PC-9 (cell line): Measurements from ENCODE around the gene USHBP1.
"Not testable (repeated sequence)": the region's sequence is repeated elsewhere in the genome, so short reads cannot be mapped to it uniquely, and the experiment has no call there.

Experiments
- CTCF ChIP-seq: fragments of 200-600 bp; sonication (generic); conservative IDR thresholded peaks from 2 replicates; pipeline ENCODE4 v1.6.1; 2017; ENCODE audit warnings: mixed run types, antibody characterized with exemption, mild to moderate bottlenecking, moderate library complexity
- EZH2 ChIP-seq: fragments of 200-600 bp; sonication (generic); IDR thresholded peaks from 2 replicates; pipeline ENCODE4 v1.8.0; 2017; ENCODE audit warnings: antibody characterized with exemption, low read depth

DNA sequence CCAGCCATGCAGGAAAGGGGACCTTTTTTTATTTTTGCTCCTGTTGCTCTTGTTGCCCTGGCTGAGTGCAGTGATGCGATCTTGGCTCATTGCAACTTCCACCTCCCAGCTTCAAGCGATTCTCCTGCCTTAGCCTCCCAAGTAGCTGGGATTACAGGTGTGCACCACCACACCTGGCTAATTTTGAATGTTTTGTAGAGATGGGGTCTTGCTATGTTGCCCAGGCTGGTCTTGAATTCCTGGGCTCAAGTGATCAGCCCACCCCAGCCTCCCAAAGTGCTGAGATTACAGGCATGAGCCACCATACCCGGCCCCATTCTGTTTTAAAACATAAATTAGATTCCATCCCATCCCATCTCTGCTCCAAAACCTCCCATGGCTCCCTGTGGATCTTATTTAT is 10.3 kb upstream of the USHBP1 start:
- TF ChIP-seq CTCF, EZH2: not testable (repeated sequence)
